ENCODE measurements around the gene XRRA1. TPM values are rescaled to one million over a fixed set of nuclear protein-coding genes. Genes with fewer than 3 reads are reported as not detected.

The XRRA1 gene
- total RNA-seq, 1 experiment from 2014 or later = 17.3 TPM

- TF ChIP-seq YY1 (IDR thresholded peaks at IDR 0.05; ENCODE audit: extremely low read depth, insufficient replicate concordance, low read depth, low read length) (no peak), FOSL1 (IDR thresholded peaks at IDR 0.05; ENCODE audit: low read depth) (no peak), SIN3A (IDR thresholded peaks at IDR 0.05; ENCODE audit: low read depth) (no peak), ZFX (IDR thresholded peaks at IDR 0.05) (no peak), EZH2 (IDR thresholded peaks at IDR 0.05) (no peak), TCF7L2 (IDR thresholded peaks at IDR 0.05; ENCODE audit: borderline replicate concordance, extremely low read depth, insufficient read depth, insufficient read length) (no peak), CEBPB (IDR thresholded peaks at IDR 0.05; ENCODE audit: low read depth) (no peak), POLR2A (IDR thresholded peaks at IDR 0.05; ENCODE audit: borderline replicate concordance, extremely low read depth, insufficient read depth, insufficient read length) (no peak)
- TF ChIP-seq, protein P1, sequence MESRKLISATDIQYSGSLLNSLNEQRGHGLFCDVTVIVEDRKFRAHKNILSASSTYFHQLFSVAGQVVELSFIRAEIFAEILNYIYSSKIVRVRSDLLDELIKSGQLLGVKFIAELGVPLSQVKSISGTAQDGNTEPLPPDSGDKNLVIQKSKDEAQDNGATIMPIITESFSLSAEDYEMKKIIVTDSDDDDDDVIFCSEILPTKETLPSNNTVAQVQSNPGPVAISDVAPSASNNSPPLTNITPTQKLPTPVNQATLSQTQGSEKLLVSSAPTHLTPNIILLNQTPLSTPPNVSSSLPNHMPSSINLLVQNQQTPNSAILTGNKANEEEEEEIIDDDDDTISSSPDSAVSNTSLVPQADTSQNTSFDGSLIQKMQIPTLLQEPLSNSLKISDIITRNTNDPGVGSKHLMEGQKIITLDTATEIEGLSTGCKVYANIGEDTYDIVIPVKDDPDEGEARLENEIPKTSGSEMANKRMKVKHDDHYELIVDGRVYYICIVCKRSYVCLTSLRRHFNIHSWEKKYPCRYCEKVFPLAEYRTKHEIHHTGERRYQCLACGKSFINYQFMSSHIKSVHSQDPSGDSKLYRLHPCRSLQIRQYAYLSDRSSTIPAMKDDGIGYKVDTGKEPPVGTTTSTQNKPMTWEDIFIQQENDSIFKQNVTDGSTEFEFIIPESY (IDR thresholded peaks at IDR 0.05; ENCODE audit: extremely low read depth, insufficient replicate concordance, low read length) = no peak
- no peak overlapping the region for H3K27ac ChIP-seq (ENCODE audit: low read depth, low read length)
- no peaks in the 10 kb centered on the region; the same call in 1 of the 2 replicates for H3K79me2 ChIP-seq (ENCODE audit: insufficient read depth, low read length)
- peaks cover 0 to 7% of the 10 kb centered on the region in 2 experiments; a peak in 1 of 4 replicates for H3K4me1 ChIP-seq (ENCODE audit: control insufficient read depth in 1 of 2, insufficient read depth in 2 of 2, low read length in 2 of 2)
- no peaks in the 10 kb centered on the region for H3K9me2 ChIP-seq (ENCODE audit: insufficient read depth)
- no peak for ATAC-seq
- no peaks in the 10 kb centered on the region for H4K20me1 ChIP-seq (ENCODE audit: insufficient read depth)
- BruUV-seq (replicated peaks) = no TSS peak
- ChIA-PET POLR2A (no interaction called here), RAD21 (ENCODE audit: low non-redundant PET in 1 of 2, low total read pairs in 2 of 2, uncharacterized antibody in 2 of 2, unreplicated experiment in 2 of 2) (no interaction called here), CTCF (no interaction called here)
- H3K4me2 ChIP-seq (ENCODE audit: low read length) = no peak overlapping the region
- H3K9me3 ChIP-seq (ENCODE audit: control insufficient read depth in 1 of 2, insufficient read depth in 1 of 2, low read depth in 1 of 2, low read length in 2 of 2) = peaks cover 4 to 5% of the 10 kb centered on the region in 2 experiments; a peak in 2 of 4 replicates
- intact Hi-C loops (cut with micrococcal nuclease) = no loop called here
- DNase-seq (ENCODE audit: low read depth, low spot score) = no peak
- H3K9ac ChIP-seq (ENCODE audit: low read length) = no peak overlapping the region
- H3K27me3 ChIP-seq (ENCODE audit: insufficient read depth, low read length) = no peaks in the 10 kb centered on the region
- peaks cover 0 to 36% of the 10 kb centered on the region in 2 experiments; a peak in 2 of 4 replicates for H3K36me3 ChIP-seq (ENCODE audit: control insufficient read depth in 1 of 2, insufficient read depth in 2 of 2, low read length in 2 of 2)
- H2AFZ ChIP-seq (ENCODE audit: low read depth, low read length, poor library complexity, severe bottlenecking) = no peak overlapping the region
- no peak overlapping the region for H3K4me3 ChIP-seq (replicated peaks in 1 of 2; ENCODE audit: low read depth in 1 of 2, low read length in 2 of 2)
Measured at GRCh38 chr11:74822170-74822569, 126.7 kb downstream of the XRRA1 start.
